NCI-H2227 (cell line): ENCODE measurements around the gene CCDC24.

ENCODE experiments used
- DNase-seq: peaks from one replicate; lab custom pipeline; 2025; ENCODE audit not compliant: unreplicated experiment; lab: John Stamatoyannopoulos, UW

CCDC24 gene

DNA sequence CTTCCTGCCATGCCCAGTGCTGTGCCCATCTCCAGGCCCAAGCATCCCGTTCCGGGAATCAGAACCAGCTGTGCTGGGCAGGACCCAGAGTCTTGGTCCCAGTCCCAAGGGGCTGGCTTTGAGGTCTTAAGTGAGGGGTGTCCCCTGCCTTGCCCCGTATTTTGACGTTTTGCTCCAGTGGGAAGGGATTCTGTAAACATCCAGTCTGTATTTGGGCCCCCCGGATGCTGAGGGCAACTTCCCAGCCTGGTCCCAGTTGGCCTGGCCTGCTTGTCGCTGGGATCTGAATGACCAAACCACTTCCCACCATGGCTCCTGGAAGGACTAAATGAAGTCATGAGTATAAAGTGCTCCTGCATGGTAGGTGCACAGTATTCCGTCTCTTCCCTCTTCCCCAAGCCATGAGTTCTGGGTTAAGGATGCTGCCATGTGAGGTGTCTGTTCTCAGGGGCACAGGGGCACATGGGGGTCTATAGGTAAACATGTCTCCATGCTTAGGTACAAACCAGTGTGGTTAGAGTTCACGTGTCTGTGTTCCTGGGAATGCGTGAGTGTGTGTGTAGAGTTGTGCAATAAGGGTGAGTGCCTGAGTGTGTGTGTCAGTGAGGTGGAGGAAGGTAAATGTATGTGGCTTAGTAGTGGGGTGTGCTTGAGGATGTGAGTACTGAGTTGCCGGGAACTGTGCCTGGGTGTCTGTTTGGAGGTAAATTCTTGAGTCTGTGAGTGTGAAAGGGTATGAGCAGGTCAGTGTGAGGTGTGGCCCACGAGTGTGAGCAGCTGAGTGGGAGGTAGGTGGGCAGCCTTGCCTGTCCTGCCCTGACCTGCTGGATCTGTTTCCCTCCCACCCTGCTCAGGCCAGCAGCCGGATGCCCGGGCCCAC is 10.9 kb upstream of the CCDC24 start:
- DNase-seq: no peak

DNA sequence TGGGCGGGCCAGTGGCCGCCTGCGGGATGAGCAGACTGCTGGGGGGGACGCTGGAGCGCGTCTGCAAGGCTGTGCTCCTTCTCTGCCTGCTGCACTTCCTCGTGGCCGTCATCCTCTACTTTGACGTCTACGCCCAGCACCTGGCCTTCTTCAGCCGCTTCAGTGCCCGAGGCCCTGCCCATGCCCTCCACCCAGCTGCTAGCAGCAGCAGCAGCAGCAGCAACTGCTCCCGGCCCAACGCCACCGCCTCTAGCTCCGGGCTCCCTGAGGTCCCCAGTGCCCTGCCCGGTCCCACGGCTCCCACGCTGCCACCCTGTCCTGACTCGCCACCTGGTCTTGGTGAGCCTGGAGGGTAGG is 10.3 kb upstream of the CCDC24 start:
- DNase-seq: peak; percentile 22

DNA sequence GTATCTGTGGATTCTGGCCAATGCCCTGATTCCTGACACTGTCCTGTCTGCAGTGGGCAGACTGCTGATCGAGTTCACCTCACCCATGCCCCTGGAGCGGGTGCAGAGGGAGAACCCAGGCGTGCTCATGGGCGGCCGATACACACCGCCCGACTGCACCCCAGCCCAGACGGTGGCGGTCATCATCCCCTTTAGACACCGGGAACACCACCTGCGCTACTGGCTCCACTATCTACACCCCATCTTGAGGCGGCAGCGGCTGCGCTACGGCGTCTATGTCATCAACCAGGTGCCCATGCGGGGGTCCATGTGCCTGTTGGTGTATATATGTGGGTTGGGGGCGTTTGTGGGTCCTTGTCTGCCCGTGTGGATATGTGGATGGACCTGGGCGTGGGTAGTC is 9.8 kb upstream of the CCDC24 start:
- DNase-seq: no peak

GRCh38 chr1:43982241-43982640 is 9.2 kb upstream of the CCDC24 start:
- DNase-seq: no peak

DNA sequence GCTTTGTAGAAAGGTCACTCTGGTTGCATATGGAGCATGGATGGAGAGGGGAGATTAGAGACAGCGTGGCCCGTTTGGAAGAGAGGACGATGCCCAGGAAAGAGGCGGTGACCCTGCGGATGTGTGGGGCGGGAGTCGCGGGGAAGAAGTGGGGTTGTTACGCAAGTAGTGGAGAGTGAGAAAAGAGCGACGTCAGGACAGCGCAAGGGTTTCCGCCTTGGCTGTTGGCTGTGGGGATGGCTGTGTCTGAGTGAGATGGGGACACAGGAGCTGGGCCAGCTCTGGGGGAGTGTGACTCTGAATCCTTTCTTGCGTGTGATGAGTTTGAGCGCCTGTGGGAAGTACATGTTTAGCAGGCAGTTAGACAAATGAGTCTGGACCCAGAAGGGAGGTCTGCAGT is 8.6 kb upstream of the CCDC24 start:
- no peak for DNase-seq

DNA sequence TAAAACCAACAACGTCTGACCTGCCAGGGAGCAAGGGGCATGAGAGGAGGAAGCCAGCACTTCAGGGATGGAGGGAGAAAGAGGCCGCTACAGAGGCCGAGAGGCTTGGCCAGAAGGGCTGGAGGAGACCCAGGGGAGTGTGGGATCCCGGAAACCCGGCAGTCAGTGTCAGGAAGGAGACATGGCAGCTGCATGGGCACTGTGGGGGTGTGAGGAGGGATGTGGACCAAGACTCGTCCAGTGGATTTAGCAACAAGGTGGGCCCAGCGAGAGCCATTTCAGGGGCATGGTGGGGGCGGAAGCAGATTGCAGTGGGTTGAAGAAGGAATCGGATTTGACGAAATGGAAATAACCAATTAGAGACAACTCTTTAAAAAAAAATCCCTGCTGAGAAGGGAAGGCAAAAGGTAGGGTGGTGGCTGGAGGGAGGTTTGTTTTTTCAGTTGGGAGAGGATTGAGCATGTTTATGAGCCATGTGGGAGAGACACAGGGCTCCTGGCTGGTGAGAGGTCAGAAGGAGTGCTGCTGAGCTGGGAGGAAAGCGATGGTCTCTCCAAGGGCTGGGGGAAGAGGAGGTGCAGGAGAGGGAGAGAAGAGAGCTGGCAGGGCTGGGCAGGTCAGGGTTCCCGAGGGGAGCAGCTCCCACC is 8.0 kb upstream of the CCDC24 start:
- DNase-seq: no peak

DNA sequence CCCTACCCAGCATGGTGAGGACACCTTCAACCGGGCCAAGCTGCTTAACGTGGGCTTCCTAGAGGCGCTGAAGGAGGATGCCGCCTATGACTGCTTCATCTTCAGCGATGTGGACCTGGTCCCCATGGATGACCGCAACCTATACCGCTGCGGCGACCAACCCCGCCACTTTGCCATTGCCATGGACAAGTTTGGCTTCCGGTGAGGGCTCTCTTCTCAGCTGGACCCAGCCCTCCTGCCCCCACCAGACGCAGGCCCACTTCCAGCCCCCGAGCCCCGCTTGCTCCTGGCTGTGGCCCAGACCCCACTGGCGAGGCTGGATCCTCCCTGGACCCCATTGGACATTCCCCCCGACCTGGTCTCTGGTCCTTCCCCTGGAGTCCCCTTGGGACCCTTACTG is 6.5 kb upstream of the CCDC24 start:
- DNase-seq: no peak

DNA sequence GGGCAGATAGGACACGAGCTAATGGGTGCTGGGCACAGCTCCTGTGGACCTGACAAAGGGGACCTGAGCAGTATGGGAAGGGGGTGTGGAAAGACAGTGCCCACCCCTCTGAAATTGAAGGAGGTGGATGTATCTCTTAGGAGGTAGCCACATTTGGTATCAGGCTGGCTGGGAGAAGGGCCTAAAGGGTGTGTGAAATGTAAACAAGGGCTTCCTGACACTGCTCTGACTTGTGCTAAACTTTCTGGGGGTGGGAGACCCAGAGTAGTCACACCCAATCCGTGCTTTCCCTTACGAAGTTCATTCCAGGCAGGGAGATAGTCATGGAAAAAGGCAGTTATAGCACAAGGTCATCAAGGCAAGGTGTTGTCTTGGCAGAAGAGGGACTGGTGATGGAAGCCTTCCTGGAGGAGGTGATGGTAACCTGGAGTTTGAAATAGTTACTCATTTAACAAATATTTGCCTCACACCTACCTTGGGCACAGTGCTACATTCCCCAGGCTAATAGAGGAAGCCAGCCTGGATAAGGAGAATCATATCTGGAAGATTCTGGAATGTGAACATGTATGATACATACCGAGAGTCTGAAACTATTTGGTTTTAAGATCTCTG is 5.3 kb upstream of the CCDC24 start:
- DNase-seq: no peak

GRCh38 chr1:43986712-43987111 is 4.7 kb upstream of the CCDC24 start:
- DNase-seq: no peak

DNA sequence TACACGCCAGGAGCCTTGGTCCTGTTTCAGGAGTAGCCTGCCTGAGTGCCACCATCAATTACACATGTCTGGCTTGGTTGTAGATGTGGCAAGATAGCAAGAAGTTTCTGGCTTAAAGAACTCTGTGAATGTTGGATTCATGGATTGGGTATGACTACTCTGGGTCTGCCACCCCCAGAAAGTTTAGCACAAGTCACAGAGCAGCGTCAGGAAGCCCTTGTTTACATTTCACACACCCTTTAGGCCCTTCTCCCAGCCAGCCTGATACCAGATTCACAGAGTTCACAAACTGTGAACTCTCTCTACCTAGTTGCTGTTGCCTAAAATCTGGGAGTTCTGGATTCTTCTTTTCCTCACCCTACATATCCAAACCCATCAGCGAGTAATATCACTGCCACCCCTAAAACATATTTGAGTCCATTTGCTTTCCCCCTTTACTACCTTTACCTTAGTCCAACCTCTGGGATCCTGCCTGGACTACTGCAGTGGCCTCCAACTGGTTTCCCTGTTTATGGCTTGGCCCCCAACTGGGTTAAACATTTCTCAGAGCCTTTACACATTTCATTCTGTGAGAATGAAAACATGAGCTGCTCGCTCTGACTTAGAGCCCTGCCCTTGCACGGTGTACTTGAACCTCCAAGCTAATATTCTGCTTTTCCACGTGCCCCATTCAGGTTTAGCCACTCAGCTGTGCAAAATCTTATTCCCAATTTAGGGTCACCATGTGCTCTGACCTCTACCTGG is 4.1 kb upstream of the CCDC24 start:
- DNase-seq: no peak

DNA sequence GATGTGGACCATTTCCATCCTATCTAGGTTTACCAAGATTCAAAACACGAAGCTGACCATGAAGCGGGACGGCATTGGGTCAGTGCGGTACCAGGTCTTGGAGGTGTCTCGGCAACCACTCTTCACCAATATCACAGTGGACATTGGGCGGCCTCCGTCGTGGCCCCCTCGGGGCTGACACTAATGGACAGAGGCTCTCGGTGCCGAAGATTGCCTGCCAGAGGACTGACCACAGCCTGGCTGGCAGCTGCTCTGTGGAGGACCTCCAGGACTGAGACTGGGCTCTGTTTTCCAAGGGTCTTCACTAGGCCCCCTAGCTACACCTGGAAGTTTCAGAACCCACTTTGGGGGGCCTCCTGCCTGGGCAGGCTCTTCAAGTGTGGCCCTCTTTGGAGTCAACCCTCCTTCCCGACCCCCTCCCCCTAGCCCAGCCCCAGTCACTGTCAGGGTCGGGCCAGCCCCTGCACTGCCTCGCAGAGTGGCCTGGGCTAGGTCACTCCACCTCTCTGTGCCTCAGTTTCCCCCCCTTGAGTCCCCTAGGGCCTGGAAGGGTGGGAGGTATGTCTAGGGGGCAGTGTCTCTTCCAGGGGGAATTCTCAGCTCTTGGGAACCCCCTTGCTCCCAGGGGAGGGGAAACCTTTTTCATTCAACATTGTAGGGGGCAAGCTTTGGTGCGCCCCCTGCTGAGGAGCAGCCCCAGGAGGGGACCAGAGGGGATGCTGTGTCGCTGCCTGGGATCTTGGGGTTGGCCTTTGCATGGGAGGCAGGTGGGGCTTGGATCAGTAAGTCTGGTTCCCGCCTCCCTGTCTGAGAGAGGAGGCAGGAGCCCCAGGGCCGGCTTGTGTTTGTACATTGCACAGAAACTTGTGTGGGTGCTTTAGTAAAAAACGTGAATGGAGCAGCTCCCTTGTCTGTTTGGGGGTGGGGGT is 864 bp upstream of the CCDC24 start:
- peak; percentile 45 for DNase-seq

DNA sequence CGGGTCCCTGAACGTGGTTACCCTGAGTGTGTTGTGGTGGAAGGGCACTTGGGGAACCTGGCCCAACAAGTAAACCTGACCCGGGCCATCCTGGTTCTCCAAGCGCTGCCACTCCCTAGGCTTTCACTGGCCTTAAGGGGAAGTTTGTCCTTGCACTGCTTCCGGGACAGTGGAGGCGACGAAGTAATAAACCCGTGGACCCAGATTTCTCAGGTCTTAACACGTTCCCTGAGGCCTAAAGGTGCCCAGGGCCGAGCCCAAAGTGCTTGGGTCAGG is 261 bp upstream of the CCDC24 start:
- DNase-seq: no peak

DNA sequence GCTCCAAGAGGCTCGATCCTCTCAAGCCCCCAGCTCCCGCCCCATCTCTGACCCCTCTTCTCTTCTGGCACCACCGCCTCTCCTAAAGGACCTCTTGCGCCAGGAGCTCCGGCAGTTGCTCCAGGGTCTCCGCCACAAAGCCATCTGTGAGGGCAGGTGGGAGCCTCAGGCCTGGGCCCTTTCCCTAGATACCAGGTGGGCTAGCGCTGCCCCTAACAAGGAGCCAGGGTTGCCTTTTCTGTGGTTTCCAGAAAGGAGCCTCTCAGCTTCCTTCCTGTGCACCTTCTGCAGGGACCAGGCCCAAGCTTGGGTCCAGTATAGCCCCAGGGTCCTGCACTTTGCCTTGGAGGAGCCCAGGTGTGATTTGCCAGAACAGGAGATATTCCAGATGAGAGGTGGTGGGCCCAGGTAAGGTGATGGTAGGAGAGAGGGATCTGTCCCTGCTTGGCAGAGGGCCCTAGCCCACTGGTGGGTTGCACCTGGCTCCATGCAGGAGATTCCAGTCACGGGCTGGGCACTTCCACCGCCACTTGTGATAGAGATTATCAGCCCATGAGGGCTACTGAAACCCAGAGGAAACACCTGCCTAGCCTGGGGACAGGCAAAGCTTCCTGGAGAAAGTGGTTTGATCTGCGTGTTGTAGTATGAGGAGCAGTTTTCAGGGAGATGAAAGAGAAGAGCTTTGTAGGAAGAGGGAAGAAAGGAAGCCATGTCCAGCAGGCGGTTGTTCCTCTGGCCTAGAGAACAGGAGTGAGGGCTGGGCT is 1.0 kb downstream of the CCDC24 start:
- DNase-seq: no peak

DNA sequence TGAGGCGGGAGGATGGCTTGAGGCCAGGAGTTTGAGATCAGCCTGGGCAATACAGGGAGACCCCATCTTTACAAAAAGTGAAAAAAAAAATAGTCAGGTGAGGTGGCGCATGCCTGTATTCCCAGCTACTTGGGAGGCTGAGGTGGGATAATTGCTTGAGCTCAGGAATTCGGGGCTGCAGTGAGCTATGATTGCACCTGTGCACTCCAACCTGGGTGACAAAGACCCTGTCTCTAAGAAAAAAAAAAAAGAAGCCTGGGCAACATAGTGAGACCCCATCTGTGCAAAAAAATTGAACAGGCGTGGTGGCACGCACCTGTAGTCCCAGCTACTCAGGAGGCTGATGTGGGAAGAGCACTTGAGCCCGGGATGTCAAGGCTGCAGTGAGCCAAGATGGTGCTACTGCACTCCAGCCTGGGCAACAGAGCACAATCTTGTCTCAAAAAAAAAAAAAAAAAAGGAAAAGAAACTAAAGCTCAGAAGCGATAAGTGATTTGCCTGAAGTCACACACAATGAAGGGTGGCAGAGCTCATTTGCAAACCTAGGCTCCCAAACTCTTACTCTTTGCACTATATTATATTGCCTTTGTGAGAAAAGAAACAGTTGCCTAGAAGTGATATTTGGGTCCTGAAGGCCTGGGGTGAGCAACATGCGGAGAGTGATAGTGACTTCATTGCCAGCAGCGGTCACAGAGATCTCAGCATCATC is 2.0 kb downstream of the CCDC24 start:
- no peak for DNase-seq

DNA sequence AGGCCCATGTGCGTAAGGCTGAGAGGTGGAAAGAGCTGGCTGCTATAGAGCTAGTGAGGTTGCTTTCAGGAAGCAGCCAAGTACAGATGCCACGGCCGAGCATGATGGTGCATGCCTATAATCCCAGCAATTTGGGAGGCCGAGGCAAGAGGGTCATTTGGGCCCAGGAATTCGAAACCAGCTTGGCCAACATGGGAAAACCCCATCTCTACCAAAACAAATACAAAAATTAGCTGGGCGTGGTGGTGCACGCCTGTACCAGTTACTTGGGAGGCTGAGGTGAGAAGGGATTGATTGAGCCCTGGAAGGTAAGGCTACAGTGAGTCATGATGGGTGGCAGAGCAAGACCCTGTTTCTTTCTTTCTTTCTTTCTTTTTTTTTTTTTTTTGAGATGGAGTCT is 2.7 kb downstream of the CCDC24 start:
- DNase-seq: no peak

DNA sequence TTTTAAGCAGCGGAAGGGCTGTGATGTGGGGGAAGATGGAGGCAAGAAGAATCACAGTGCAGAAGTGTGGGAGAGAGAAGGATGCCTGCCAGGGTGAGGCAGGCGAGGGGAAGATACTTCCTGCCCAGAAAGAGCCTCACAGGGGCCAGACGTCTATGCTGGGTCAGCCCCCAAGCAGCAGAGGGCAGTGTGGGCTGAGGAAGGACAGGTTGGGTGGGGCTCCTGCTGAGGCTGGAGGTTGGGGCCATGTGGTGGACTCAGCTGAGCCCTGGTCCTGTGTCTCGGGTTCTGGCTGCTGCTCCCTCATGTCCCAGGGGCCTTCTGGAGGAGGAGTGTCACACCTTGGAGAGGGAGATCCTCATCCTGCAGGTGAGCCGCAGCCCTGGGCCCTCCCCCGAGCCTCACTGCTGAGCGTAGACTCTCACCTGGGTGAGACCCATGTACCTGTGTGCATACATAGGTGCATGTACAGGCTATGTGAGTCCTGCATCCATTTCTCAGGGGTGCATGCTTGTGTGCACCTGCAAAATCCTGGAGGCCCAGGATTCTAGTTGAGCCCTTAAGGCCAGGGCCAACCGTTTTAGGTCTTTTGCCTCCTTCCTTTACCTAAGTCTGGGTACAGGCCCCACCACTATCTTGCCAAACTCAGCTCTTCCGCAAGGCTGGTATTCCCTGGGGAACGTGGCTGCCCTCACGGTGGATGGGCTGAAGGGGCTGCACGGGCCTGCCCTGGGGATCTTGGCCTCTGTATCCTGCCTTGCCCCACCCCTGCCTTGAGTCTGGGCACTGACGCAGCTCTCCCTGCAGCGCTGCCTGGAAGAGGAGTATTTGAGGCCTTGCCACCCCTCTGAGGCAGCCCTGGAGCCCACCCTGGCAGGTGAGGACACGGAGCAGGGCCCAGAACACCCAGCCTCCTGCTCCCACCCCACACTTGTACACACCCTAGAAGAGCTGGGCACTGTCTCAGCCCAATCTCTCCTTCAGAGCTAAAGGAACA is 3.7 kb downstream of the CCDC24 start:
- DNase-seq: peak; percentile 17

DNA sequence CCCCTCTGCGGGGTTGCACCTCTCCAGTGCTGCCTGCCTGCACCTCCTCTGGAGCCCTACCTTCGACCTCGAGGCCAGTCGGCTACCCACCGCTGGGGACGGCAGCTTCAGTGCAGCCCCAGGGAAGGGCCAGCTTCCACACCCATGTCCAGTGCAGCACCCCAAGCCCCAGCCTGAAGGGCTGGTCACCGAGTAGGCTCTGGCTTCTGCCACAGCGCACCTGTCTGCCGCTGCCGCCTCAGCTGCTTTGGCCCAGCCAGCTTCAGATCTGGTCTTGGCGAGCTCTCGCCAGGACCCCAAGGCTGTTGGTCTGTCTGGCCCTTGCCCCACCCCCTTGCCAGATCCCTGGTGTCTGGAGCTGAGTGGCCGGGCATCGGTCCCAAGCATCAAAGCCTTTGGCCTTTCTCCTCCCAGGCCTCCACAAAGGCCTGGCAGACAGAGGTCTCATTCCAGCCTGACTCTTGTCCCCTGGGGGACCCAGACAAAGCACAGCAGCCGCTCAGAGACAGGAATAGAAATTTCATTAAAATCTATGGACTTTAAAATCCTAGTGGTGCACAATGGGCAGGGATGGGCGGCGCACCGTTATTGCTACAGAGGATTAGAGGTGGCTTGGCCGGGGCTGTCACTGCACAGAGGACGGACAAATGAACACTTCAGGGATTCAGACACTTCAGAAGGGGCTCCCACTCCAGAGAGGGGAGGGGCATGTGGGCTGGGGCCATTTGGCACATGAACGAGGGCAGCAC is 4.8 kb downstream of the CCDC24 start:
- no peak for DNase-seq

GRCh38 chr1:43996733-43997115 is 5.3 kb downstream of the CCDC24 start:
- DNase-seq: no peak
